Stimulated activated naive CD8-positive, alpha-beta T cell treated with anti-CD3 and anti-CD28 coated beads, Interleukin-15, Interleukin-2, amounts not matched to agents 100 ng/mL and 50 ng/mL, for 24 hours (primary cell): Measurements from ENCODE around the gene SLC16A7.

Experiments used
- H3K27ac Mint-ChIP-seq: one replicate; pipeline ENCODE4 v1.8.0; 2021; ENCODE audit warnings: mild to moderate bottlenecking, mixed read lengths
- H3K27me3 Mint-ChIP-seq: one replicate; pipeline ENCODE4 v1.8.0; 2021; ENCODE audit warnings: mixed read lengths
- H3K36me3 Mint-ChIP-seq: one replicate; pipeline ENCODE4 v1.8.0; 2021; ENCODE audit warnings: low read depth, mixed read lengths
- H3K4me1 Mint-ChIP-seq: one replicate; pipeline ENCODE4 v1.8.0; 2021; ENCODE audit warnings: low read depth, mixed read lengths
- H3K4me3 Mint-ChIP-seq: one replicate; pipeline ENCODE4 v1.8.0; 2021; ENCODE audit warnings: mild to moderate bottlenecking, mixed read lengths
- H3K9me3 Mint-ChIP-seq: one replicate; pipeline ENCODE4 v1.8.0; 2021; ENCODE audit warnings: mixed read lengths

The SLC16A7 gene

GRCh38 chr12:59672273-59672672 lies 76.4 kb downstream of the SLC16A7 start:
- Mint-ChIP-seq H3K4me3 (no peak overlapping the region), H3K27ac (no peak overlapping the region), H3K4me1 (peaks cover 30% of the 10 kb centered on the region), H3K27me3 (no peaks in the 10 kb centered on the region), H3K9me3 (peaks cover 18% of the 10 kb centered on the region), H3K36me3 (peaks cover 56% of the 10 kb centered on the region)

GRCh38 chr12:59675461-59675860 lies 79.6 kb downstream of the SLC16A7 start:
- Mint-ChIP-seq H3K36me3 (peaks cover 45% of the 10 kb centered on the region), H3K27me3 (no peaks in the 10 kb centered on the region), H3K27ac (no peak overlapping the region), H3K4me3 (no peak overlapping the region), H3K4me1 (peaks cover 14% of the 10 kb centered on the region), H3K9me3 (peaks cover 4% of the 10 kb centered on the region)

- Mint-ChIP-seq H3K4me3 (no peak overlapping the region), H3K4me1 (peaks cover 18% of the 10 kb centered on the region), H3K27ac (no peak overlapping the region), H3K9me3 (peaks cover 4% of the 10 kb centered on the region), H3K27me3 (no peaks in the 10 kb centered on the region), H3K36me3 (peaks cover 44% of the 10 kb centered on the region)
Measured at GRCh38 chr12:59677857-59678256, 82.0 kb downstream of the SLC16A7 start.

GRCh38 chr12:59678759-59679411 lies 83.1 kb downstream of the SLC16A7 start:
- Mint-ChIP-seq H3K27ac (no peak overlapping the region), H3K4me3 (no peak overlapping the region), H3K27me3 (no peaks in the 10 kb centered on the region), H3K9me3 (peaks cover 4% of the 10 kb centered on the region), H3K36me3 (peaks cover 37% of the 10 kb centered on the region), H3K4me1 (peaks cover 23% of the 10 kb centered on the region)

- H3K9me3 Mint-ChIP-seq = peaks cover 7% of the 10 kb centered on the region
- no peaks in the 10 kb centered on the region for H3K4me1 Mint-ChIP-seq
- no peak overlapping the region for H3K4me3 Mint-ChIP-seq
- H3K27me3 Mint-ChIP-seq = no peaks in the 10 kb centered on the region
- no peak overlapping the region for H3K27ac Mint-ChIP-seq
- H3K36me3 Mint-ChIP-seq = peaks cover 14% of the 10 kb centered on the region
Measured at GRCh38 chr12:59689776-59690175, 93.9 kb downstream of the SLC16A7 start.

GRCh38 chr12:59695379-59695778 lies 99.5 kb downstream of the SLC16A7 start:
- Mint-ChIP-seq H3K27ac (no peak overlapping the region), H3K27me3 (no peaks in the 10 kb centered on the region), H3K36me3 (peaks cover 12% of the 10 kb centered on the region), H3K9me3 (peaks cover 7% of the 10 kb centered on the region), H3K4me1 (no peaks in the 10 kb centered on the region), H3K4me3 (no peak overlapping the region)

GRCh38 chr12:59698600-59698999 lies 102.8 kb downstream of the SLC16A7 start:
- Mint-ChIP-seq H3K9me3 (no peaks in the 10 kb centered on the region), H3K36me3 (no peaks in the 10 kb centered on the region), H3K4me3 (no peak overlapping the region), H3K27ac (no peak overlapping the region), H3K4me1 (no peaks in the 10 kb centered on the region), H3K27me3 (no peaks in the 10 kb centered on the region)

GRCh38 chr12:59699421-59700152 lies 103.8 kb downstream of the SLC16A7 start:
- Mint-ChIP-seq H3K27ac (no peak overlapping the region), H3K4me1 (no peaks in the 10 kb centered on the region), H3K36me3 (no peaks in the 10 kb centered on the region), H3K27me3 (no peaks in the 10 kb centered on the region), H3K4me3 (no peak overlapping the region), H3K9me3 (no peaks in the 10 kb centered on the region)

GRCh38 chr12:59700153-59700450 lies 104.3 kb downstream of the SLC16A7 start:
- no peaks in the 10 kb centered on the region for H3K4me1 Mint-ChIP-seq
- H3K27ac Mint-ChIP-seq = no peak overlapping the region
- H3K4me3 Mint-ChIP-seq = no peak overlapping the region
- peaks cover 3% of the 10 kb centered on the region for H3K36me3 Mint-ChIP-seq
- H3K9me3 Mint-ChIP-seq = no peaks in the 10 kb centered on the region
- no peaks in the 10 kb centered on the region for H3K27me3 Mint-ChIP-seq

GRCh38 chr12:59708064-59708463 lies 112.2 kb downstream of the SLC16A7 start:
- no peak overlapping the region for H3K4me3 Mint-ChIP-seq
- no peaks in the 10 kb centered on the region for H3K9me3 Mint-ChIP-seq
- no peak overlapping the region for H3K27ac Mint-ChIP-seq
- H3K4me1 Mint-ChIP-seq = no peaks in the 10 kb centered on the region
- peaks cover 47% of the 10 kb centered on the region for H3K36me3 Mint-ChIP-seq
- H3K27me3 Mint-ChIP-seq = no peaks in the 10 kb centered on the region

GRCh38 chr12:59708484-59708883 lies 112.7 kb downstream of the SLC16A7 start:
- Mint-ChIP-seq H3K9me3 (no peaks in the 10 kb centered on the region), H3K36me3 (peaks cover 50% of the 10 kb centered on the region)

GRCh38 chr12:59710004-59710628 lies 114.3 kb downstream of the SLC16A7 start:
- H3K27me3 Mint-ChIP-seq = no peaks in the 10 kb centered on the region
- no peak overlapping the region for H3K27ac Mint-ChIP-seq
- no peak overlapping the region for H3K4me3 Mint-ChIP-seq
- peaks cover 60% of the 10 kb centered on the region for H3K36me3 Mint-ChIP-seq
- peaks cover 6% of the 10 kb centered on the region for H3K9me3 Mint-ChIP-seq
- H3K4me1 Mint-ChIP-seq = peaks cover 6% of the 10 kb centered on the region

More at GRCh38 chr12:59708484-59708883, 112.7 kb downstream of the SLC16A7 start:
- Mint-ChIP-seq H3K4me3 (no peak overlapping the region), H3K27ac (no peak overlapping the region), H3K27me3 (no peaks in the 10 kb centered on the region), H3K4me1 (no peaks in the 10 kb centered on the region)

GRCh38 chr12:59710964-59711363 lies 115.1 kb downstream of the SLC16A7 start:
- Mint-ChIP-seq H3K27me3 (no peaks in the 10 kb centered on the region), H3K27ac (no peak overlapping the region), H3K36me3 (peaks cover 54% of the 10 kb centered on the region), H3K4me3 (no peak overlapping the region), H3K9me3 (peaks cover 6% of the 10 kb centered on the region), H3K4me1 (peaks cover 6% of the 10 kb centered on the region)

- Mint-ChIP-seq H3K4me1 (peaks cover 6% of the 10 kb centered on the region), H3K27ac (no peak overlapping the region), H3K4me3 (no peak overlapping the region), H3K27me3 (no peaks in the 10 kb centered on the region), H3K9me3 (peaks cover 6% of the 10 kb centered on the region), H3K36me3 (peaks cover 47% of the 10 kb centered on the region)
Measured at GRCh38 chr12:59715434-59715833, 119.6 kb downstream of the SLC16A7 start.

- no peaks in the 10 kb centered on the region for H3K27me3 Mint-ChIP-seq
- H3K4me1 Mint-ChIP-seq = peaks cover 6% of the 10 kb centered on the region
- no peak overlapping the region for H3K4me3 Mint-ChIP-seq
- peaks cover 41% of the 10 kb centered on the region for H3K36me3 Mint-ChIP-seq
- H3K9me3 Mint-ChIP-seq = peaks cover 6% of the 10 kb centered on the region
- H3K27ac Mint-ChIP-seq = no peak overlapping the region
Measured at GRCh38 chr12:59716043-59716442, 120.2 kb downstream of the SLC16A7 start.
